Measurements from ENCODE around the gene DSCAM.
"Not testable (repeated sequence)": the region's sequence is repeated elsewhere in the genome, so short reads cannot be mapped to it uniquely, and the experiment has no call there.

Gene DSCAM

GRCh38 chr21:40052276-40052675 is 794.7 kb downstream of the DSCAM start:
- DNase-seq (ENCODE audit: low read depth, low spot score): no peak

DNA sequence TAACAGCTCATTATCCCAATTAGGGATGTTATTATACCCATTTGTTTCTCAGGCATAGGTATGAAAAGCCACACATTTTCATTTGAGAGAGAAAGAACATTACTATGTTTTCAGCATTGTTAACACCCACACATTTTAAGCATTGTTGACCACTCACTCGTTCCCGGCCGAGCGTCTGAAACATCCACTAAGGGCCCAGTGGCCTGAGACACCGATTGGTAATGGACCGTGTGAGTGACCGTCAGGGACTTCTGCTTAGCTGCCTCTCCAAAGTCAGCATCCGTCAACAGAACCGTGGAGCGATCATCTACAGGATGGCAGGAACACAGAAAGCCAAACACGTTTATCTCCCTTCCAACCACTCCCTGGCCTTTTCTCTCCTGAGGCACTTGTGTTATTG is 795.2 kb downstream of the DSCAM start:
- no peak for DNase-seq (ENCODE audit: low read depth, low spot score)

GRCh38 chr21:40049931-40050290 is 797.0 kb downstream of the DSCAM start:
- no peak for DNase-seq (ENCODE audit: low read depth, low spot score)

DNA sequence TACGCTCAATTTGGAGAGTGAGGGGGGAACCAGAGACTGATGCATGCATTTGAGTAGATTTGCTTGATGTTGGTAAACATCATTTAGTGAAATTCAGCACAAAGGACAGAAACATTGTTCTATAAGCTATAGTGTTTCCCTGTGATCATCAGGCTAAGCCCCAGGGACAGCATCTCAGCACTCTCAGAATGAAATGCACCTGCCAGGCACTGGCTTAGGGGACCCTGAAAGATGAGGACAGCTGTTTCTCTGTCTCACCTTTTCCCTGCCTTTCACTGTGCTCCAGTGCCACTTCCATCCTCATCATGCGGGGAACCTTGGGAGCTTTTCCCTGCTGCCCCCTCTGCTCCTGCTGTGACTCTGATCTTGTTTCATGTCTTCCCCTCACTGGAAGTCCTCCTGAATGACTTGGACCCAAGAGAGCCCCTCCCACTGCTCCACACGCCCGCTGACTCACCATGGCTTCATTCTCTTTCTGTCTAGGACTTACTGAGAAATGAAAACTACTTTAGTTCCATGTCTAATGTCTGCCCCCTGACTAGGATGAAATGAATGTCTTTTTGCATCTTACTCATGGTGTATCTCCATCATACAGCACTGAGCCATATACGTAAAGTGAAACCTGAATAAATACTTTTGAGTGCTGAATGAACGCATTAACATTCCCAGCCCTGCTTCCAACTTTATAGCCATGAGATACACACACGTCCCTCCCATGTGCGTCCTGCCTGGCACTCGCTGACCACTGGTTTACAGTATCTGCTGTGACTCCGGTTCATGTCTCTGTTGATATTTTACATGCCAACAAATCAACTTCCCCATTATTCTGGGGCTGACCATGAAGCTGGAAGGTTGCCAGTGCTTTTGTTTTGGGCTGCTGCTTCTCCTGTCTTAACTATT is 797.7 kb downstream of the DSCAM start:
- DNase-seq (ENCODE audit: low read depth, low spot score): no peak

DNA sequence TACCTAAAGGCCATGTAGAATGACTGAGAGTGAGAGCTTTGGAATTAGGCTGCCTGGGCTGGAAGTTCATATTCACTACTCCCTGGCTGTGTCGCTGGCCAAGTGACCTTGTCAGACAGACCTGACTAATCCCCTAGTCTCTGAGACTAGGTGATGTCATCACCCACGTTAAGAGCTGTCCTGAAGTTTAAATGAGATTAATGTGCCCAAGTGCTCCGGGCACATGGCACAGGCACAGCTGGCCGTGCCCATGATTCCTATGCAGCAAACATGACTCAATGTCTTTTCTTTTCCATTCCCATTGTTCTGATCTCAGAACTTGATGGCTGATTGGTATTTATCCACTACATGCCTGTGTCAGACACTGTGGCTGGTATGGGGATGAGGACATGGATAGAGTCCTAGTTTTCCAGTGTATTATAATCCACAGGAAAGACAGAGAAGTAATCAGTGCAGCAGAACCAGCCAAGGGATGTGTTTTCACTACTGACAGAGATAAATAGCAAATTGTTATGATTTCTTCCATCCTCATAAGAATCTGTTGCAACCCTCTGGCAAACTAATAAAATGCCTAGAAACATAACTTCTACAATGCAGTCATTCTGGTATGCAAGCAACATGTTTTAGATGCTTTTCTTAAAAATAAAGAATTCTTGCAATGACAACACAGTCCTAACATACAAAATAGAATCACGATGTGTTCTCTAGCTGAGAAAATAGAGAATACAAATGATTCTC is 798.8 kb downstream of the DSCAM start:
- DNase-seq (ENCODE audit: low read depth, low spot score): no peak

DNA sequence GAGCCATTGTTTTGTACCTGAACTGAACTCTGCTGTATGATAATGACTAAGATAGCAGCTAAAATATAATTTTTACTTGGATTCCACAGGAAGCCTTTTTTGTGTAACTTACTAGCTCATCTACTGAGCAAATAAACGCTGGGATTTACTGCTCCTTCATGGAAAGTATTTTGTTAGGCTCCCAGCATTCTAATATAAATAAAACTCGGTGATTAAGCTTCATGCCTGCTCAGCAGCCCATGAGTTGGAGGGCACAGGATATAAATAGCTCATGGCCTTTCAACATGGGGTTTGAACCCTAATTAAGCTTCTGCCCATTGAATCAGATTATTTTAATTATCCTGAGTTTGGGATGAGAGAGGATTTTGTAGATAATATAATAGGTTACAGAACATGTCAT is 799.7 kb downstream of the DSCAM start:
- DNase-seq (ENCODE audit: low read depth, low spot score): no peak

GRCh38 chr21:40043866-40044265 is 803.1 kb downstream of the DSCAM start:
- no peak for DNase-seq (ENCODE audit: low read depth, low spot score)

DNA sequence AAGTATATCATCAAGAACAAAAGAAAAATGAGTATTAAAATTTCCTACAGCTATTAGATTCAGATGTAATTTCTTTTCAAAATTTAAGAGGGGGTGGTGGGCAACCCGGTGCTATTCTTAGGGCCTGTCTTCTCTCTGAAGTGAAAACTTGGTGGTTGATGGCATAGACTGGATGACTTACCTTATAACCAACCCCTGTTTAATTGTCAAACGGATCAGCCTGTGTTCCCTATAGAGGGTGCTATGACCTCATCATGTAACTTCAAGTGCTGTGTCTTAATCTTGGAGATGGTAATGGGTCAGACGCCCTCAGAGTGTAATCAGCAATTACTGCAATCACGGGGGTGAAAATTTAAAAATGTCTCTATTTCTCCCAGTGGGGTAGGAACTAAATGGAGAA is 803.5 kb downstream of the DSCAM start:
- DNase-seq (ENCODE audit: low read depth, low spot score): no peak

GRCh38 chr21:40041446-40041845 is 805.5 kb downstream of the DSCAM start:
- no peak for DNase-seq (ENCODE audit: low read depth, low spot score)

GRCh38 chr21:40033156-40033782 is 813.7 kb downstream of the DSCAM start:
- DNase-seq (ENCODE audit: low read depth, low spot score): not testable (repeated sequence)

DNA sequence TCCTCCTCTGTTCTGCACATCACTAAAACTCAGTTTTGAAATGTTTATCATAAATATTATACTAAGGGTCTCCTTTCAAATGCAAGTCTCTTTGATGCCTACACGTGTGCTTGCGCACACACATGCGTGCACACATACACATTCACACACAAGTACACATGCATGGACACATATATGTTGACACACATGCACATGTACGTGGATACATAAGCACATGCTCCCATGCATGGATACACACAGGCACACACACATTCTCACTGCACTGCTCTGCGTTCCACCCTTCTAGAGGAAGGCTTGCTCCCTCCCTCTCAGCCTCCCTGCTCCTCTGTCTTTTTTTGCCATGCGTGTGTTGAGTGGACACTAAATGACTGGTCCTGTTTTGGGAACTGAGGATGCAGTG is 817.1 kb downstream of the DSCAM start:
- no peak for DNase-seq (ENCODE audit: low read depth, low spot score)

- not testable (repeated sequence) for DNase-seq (ENCODE audit: low read depth, low spot score)
Observed at GRCh38 chr21:40028393-40028792, 818.6 kb downstream of the DSCAM start.

GRCh38 chr21:40021558-40022351 is 825.2 kb downstream of the DSCAM start:
- no peak for DNase-seq (ENCODE audit: low read depth, low spot score)

GRCh38 chr21:40020651-40021050 is 826.3 kb downstream of the DSCAM start:
- no peak for DNase-seq (ENCODE audit: low read depth, low spot score)

DNA sequence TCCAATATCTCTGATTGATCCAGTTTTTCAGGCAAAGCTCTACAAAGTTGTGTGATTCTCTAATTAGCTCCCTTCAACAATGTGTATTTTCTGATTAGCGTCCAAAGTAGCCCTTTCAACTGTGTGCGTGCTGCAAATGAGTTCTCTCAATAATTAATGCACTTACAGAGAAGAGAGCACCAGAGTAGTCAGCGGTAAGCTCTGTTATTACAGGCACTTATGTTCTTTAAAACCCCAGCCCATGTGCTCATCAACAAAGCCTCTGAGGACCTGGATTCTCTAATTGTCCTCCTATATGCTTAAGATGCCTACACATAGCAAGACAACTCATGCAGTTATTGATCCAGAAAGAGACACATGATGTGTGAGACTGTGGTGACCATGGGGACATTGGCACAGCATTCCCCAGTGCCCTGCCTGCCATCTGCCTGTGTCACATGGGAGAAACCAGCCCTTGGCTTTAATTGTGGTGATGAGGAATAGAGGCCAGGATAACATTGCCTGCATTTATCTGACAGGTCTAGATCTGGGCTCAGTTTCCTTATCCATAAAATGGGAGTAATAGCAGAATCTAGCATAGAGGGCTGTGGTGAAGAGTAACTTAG is 828.0 kb downstream of the DSCAM start:
- no peak for DNase-seq (ENCODE audit: low read depth, low spot score)

DNA sequence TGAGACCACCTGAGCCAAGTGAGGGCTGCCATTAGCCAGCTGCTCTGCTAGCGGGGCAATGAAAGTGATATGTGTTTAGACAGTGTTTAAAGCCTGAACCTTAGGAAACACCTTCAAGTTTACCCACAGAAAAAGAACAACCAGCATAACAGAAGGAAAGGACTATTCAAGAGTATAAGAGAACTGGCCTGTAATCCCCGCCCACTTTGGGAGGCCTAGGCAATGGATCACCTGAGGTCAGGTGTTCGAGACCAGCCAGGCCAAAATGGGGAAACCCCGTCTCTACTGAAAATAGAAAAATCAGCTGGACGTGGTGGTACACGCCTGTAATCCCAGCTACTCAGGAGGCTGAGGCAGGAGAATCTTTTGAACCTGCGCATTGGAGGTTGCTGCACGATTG is 830.3 kb downstream of the DSCAM start:
- DNase-seq (ENCODE audit: low read depth, low spot score): no peak

- no peak for DNase-seq (ENCODE audit: low read depth, low spot score)
Observed at GRCh38 chr21:40016234-40016633, 830.7 kb downstream of the DSCAM start.

DNA sequence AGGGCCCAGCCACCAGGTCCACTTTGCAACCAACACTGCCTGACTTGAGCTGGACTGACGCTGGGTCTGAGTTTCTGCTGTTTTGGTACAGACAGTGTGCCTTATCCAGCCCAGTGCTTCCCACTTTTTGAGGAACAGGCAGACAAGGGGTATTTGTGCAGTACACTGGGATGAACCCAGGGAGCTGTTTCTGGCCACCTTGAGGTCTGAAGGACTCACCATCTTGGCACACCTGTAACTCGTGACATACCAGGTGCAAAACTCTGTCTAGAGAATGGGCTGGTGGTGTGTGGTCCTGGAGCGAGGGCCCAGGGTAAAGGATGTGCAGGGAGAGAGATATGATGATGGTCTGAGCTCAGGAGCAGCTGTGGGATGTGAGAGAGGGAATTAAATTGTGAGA is 831.1 kb downstream of the DSCAM start:
- no peak for DNase-seq (ENCODE audit: low read depth, low spot score)

DNA sequence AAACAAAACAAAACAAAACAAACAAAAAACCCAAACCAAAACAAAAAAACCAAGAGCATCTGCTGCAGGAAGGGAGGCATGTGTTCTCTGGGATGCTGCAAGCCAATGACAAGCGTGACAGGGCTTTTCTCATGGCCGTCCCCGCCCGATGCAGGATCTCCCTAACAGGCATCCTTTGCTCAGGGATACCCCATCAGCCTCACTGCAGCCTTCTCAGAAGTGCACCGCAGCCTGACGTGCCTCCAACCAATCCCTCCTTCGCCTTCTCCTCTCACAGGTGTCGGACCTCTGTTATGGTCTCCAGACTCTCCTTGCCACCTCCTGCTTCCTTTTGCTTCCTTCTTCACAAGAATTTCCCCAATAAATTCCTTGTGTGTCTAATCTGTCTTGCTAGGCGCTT is 832.6 kb downstream of the DSCAM start:
- DNase-seq (ENCODE audit: low read depth, low spot score): no peak

GRCh38 chr21:40013001-40013735 is 833.8 kb downstream of the DSCAM start:
- DNase-seq (ENCODE audit: low read depth, low spot score): no peak

DNA sequence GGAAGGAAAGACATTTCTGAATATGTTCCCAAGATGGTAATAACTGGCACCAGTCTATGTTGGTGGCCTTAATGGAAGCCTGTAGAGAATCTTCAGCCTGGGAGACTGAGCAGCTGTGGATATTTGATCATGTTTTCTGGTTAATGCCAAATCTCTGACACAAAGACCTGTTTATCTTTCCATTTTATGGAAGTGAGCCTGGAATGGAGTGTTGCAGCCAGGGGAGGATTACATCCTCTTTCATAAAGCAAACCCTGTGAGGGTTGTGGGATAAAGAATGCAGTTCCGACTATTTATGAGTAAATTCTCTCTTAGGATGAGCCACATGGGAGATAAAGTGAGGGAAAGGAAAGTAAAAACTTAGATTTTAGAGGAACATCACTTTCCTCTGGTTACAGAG is 835.6 kb downstream of the DSCAM start:
- no peak for DNase-seq (ENCODE audit: low read depth, low spot score)

Data from brain pericyte (primary cell).